Activated CD4-positive, alpha-beta T cell treated with anti-CD3 and anti-CD28 coated beads, Interleukin-2, amount 50 U/mL, for 4 hours (primary cell): ENCODE results near the gene CRNN.

Source experiments
- DNase-seq, 2 experiments: peaks; one replicate each; pipeline ENCODE4 v3.0.0-alpha.2; 2020

The CRNN gene

DNA sequence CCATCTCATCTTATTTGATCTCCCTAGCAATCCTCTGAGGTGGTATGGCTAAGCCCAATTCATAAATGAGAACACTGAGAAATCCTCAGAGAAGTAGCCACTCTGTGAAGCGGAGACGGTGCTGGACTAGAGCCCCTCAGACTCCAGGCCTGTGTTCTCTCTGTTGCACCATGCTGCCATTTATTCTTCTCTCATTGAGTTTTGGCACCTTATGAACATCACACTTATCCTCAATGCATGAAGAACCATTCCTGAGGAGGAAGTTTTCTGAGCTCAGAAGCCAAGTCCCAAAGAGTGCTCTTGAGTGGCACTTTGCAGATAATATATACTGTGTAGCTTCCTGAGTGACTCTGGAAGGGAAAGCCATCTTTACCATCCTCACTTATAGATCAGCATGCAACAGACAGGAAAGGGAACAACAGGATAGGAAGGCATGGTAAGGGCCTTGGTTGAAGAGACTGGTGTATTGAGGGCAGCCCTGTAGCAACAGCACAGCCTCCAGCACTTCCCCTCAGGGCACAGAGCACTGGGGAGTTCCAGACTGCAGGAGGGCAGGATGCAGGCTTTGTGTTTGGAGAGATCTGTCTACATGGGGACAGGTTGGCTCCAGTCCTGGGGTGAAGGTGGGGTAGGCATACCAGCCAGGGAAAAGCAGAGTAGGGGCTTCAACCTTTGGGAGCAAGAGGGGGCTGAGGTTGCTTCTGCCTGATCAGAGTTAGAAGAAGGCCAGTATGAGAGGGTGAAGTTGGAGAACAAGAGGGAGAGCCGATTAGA, 1.6 kb upstream of the CRNN start:
- no peak for DNase-seq

DNA sequence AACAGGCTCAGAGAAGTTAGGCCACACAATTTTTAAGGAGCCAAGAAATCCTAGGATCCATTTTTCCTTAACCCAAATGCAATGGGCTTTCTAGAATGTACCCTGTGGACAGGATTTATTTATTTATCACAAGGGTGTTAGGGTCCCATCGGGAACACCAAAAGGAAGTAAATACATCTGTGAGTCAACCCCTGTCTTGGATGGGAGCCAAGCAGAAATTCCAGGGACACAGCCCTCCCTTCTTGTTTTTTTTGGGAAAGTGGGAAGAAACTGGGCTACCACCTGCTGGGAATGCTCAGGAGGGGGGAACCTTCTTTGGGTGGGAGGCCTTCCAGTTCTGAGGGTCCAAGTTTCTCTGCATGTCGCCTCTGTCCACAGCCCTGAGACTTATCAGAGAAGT, 1.3 kb downstream of the CRNN start:
- DNase-seq = no peak

DNA sequence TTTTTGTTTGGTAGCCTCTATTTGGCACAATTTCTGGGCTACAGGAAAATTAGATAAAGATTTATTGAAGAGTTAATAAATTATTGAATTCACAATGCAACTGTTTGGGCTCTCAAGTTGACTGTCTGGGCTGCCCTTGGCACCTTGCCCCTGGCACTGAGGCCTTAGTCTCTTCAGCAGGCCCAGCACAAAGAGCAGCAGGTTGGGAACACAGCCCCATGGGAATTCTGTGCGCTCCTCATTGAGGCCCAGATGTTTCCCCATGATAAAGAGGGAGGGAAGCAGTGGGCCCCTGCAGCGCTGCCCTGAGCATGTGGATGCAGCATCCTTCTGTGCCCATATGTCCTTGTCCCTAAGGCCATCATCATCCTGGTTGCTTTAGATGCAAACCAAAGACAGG, 2.9 kb downstream of the CRNN start:
- DNase-seq = no peak

DNA sequence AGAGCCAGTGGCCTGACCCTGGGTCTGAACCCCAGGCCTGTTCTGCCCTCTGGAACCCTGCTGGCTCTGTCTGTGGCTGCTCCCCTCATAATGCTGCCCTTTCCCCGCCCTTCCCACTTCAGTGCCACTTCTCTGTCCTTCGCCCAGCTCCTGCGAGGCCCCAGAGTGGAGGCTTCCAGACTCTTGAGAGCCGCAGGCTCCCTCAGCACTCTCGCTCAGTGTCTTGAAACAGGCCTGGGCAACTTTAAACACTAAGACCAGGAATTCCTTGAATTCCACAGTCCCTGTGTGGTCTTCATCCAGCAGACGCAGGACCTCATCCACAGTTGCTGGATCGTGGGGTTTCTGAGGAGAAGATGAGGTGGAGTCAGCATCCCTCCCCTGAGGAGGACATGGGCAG, 3.5 kb downstream of the CRNN start:
- DNase-seq = no peak

DNA sequence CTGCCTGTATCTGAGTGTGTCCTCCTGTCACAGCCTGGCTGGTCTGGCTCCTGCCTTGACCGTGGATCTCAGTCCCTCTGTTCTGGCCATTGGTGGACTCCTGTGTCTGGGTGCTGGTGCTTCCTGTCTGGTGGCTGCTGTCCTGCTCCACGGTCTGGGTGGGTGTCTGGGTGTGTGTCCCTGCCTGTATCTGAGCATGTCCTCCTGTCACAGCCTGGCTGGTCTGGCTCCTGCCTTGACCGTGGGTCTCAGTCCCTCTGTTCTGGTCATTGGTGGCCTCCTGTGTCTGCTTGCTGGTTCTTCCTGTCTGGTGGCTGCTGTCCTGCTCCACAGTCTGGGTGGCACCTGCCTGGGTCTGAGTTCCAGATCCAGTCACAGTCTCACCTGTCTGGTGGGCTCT, 4.0 kb downstream of the CRNN start:
- DNase-seq = no peak

DNA sequence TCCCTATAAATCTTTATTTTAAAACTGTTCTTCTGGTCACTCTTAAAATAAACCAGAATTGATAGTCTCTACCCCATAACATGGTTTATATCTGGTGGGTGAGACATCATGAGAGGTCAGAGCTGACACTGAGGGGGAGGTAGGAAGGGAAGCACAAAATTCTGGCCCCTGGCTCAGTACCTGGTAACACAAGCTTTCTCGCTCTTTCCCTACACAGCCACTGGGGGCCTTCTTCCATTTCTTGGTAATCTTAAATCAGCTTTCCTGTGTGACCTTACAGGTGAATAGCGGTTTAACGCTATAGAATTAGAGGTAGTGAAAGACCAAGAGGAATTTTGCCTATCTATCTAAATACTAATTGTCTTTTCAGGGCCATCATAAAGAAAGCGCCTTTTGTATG, 5.4 kb downstream of the CRNN start:
- DNase-seq = no peak

DNA sequence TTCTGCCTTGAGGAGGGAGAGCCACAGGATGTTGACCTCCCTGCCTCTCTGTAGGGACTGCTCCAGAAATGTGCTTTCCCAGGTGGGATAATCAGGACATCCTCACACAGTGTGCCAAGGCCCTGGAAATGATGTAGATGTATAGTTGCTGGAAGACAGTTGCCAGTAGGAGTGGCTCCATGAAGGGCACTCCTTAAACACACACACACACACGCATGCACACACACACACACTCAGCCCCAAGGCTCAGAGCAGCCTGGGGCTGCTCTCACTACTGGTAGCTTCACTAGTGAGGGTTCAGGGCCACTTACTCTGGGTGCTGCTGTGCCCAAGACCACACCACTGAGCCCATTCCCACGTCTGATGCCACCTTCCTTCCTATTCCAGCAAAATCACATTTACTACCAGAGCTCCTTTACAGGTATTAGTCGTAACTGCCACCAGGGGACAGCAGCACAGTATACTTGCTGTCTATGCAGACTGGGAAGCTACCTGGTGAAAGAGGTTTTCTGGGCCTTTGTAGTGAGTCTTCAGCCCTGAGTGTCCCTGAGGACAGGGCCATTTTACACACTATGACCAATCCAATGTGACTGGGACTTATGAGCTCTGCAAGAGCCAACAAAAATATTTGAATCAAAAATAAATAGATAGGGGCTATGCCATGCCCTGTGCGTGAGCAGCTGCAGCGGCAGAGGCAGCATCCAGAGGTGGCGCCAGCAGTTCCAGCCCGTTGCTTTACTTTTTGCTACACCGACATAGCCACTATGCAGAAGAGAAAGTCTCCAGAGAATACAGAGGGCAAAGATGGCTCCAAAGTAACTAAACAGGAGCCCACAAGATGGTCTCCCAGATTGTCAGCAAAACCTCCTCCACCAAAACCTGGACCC, 15.0 kb downstream of the CRNN start:
- DNase-seq = no peak

DNA sequence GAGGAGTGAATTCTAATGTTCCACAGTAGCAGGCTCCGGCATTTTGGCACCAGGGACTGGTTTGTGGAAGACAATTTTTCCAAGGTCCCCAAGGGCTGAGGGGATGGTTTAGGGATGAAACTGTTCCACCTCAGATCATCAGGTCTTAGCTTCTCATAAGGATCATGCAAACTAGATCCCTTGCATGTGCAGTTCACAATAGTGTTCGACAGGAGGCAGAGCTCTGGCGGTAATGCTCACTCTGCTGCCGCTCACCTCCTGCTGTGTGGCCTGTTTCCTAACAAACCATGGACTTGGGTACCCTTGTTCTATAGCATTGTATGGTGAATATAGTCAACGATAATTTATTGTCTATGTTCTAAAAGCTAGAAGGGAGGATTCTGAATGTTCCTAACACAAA, 16.6 kb downstream of the CRNN start:
- no peak for DNase-seq

DNA sequence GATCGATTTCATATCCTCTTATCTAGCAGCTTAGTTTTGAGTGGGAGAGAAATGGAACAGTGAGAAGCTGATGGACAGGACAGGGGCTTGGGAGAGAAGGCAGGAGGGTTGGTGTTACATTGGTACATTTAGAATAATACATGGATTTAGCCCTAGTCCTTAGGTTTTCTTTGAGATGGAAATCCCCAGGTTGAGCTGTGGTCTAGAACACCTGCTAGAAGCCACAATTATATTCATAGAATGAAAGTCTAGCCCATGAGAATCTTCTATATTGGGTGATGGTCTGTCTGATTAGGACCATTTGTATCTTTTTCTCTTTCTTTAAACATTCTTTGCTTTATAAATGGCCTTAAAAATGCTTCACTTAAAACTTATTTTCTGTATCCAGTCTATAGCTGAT, 19.9 kb downstream of the CRNN start:
- no peak for DNase-seq

DNA sequence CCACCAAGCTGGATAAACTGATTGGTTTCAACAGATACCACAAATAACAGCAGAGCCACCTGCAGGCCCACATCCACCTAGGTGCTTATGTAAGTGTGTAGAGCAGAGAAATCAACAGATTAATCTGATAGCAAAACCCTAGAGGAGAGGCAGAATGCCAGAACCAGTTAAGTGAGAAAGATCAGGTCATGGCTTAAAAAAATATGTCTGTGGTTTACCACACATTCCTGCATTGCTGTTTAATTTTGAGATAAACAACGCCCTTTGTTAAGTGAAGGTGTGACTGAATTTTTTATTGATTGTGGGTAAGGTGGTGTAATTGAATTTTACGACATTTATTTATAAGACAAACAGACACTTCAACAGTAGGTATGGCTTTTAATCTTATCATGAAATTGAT, 21.2 kb downstream of the CRNN start:
- no peak for DNase-seq

DNA sequence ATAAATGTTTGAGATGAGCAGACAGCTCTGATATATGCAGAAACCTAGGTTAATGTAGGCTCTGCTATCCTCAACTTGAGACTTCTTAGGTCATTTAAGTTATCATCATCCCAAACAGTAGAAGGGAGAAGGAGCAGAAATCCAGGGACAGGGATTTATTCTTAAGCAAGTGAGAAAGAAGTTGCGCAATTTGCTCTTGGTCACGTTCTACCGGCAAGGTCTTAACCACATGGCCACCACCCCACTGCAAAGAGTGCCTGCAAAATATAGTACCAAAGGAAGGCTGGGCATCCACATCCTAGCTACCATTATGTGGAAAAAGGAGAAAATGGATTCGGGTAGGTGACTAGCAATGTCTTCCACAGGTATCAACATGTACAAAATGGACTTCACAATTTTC, 25.2 kb downstream of the CRNN start:
- DNase-seq = no peak

DNA sequence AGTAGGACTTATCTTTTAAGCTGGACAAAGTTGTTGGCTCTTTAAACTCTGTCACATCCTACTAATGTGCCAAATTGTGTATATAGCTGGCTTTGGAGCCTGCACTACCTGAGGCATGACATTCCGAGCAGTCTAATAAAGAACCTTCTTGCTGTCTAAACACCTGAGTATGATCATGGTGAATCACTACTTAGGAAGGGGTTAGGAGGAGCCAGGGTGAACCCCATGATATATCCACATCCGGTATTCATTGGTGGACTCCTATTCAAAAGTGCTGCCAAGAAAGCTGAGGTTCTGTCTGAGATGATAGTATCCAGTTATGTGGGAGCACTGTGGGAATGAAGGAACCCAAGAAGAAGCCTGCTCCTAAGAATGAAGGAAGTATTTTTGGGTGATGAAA, 27.1 kb downstream of the CRNN start:
- DNase-seq = no peak

DNA sequence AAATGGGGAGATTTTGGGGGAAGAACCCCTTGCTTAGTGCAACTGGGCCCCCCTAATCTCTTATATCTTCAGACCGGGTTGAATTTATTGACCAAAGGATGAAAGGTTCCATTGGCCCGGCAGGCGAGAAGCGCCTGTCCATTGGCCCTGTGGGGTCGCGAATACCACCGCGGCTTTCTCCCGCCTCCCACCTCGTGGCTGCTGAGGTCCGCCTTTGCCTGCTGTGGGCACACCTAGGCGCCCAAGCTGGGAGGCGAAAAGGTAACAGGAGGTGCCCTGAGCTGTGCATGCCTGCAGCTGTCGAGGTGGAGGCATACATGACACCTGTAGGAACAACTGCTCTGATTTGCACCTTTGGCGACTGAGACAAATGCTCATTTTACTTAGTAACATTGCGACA, 33.1 kb downstream of the CRNN start:
- DNase-seq = no peak

DNA sequence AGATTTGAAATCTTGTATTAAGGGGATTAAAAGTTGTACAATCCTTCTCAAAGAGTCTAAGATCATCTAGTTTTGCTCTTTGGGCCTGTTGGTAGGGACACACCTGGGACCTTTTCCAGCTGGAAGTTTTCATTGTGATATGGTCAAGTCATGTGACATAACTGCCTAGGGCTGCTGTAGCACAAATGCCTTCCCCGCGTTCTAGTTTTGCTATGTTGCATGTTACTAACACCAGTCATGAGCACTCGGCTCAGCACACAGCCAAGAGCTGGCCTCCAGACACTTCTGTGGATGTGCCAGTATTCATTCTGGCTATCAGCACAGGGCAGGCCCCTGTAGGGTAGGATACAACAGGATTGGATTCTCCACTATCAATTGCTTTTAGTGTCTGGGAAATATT, 39.6 kb downstream of the CRNN start:
- no peak for DNase-seq

DNA sequence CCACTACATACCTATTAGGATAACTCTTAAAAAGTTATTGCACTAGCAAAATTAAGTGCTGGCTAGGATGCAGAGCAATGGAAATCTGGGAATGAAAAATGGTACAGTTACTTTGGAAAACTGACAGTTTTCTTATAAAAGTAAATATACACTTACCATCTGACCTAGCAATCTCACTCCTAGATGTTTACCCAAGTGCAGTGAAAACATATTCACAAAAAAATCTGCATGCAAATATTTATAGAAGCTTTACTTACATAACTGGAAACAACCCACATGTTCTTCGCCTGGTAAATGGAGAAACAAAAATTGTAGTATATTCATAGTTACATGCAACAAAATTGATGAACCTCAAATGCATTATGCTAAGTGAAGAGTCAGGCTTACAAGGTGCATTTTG, 41.4 kb downstream of the CRNN start:
- DNase-seq = no peak

DNA sequence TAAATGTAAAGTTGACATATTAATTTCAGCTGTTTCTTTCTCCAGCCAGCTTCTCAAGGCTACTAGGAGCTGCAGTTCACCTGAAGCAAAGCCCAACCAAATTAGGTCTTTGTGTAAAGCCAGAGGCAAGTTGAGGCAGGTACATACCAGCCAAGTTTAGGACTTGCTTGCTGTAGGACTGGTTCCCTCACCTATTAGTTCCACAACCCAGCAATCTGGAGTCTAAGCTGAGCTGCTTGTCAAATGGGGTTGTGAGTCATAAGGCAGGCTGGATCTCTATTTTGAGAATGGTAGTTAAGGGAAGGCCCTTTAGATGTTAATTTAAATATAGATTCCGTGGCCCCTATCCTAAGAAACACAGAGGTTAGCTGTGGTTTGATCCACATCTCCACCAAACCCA, 46.6 kb downstream of the CRNN start:
- no peak for DNase-seq

DNA sequence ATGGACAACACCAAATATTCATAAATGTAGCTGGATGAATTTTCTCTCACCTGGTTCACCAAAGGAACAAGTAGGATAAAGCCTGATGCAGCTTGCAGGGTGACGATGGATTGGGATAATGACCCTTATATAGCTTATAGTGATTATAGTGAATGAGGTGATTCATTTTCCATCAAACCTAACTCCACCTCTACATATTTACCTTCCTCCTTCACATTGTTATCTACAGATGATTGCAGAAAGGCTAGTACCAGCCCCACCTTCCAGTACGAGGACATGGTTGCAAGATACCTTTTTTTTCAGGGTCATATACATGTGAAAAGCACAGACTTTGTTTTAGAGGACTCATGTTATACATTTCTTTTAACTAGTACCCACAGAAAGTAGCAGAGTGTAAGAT, 54.2 kb downstream of the CRNN start, which contains the start of gene FLG2:
Gene FLG2 (minus strand): TSS at position 101 of the 400 bp plus-strand sequence. CDS start 1,122 bp downstream, outside the sequence.
- no peak for DNase-seq
